ENCODE results near the gene COG6. TPM values are rescaled to one million over a fixed set of nuclear protein-coding genes. Genes with fewer than 3 reads are reported as not detected.

COG6 gene
- total and polyA plus RNA-seq, 5 donors, result 11.5 to 34.4 (median 29.7) TPM

- Histone ChIP-seq H3K4me3 (ENCODE audit: low read length) (peak overlapping the region; percentile 4), H3K27ac (ENCODE audit: low read length) (no peak overlapping the region), H3K4me1 (ENCODE audit: control insufficient read depth, insufficient read depth, low read length) (no peaks in the 10 kb centered on the region), H3K27me3 (ENCODE audit: control insufficient read depth, insufficient read depth) (no peaks in the 10 kb centered on the region), H3K9me3 (ENCODE audit: control insufficient read depth, low read length) (no peaks in the 10 kb centered on the region)
- intact Hi-C loops (cut with DNase I), result no loop called here
- no peak for DNase-seq
- ATAC-seq, result no peak
- WGBS, result 97% methylated on average over 1 of the region's 1 CpG
Observed at GRCh38 chr13:39676315-39676876, 20.9 kb downstream of the COG6 start.

GRCh38 chr13:39682310-39682709 lies 26.8 kb downstream of the COG6 start:
- ATAC-seq, result no peak
- 65% methylated on average over 2 of the region's 2 CpGs for WGBS
- no peak overlapping the region for H3K4me3 ChIP-seq (ENCODE audit: low read length)
- no peaks in the 10 kb centered on the region for H3K27me3 ChIP-seq (ENCODE audit: control insufficient read depth, insufficient read depth)
- intact Hi-C loops (cut with DNase I), result loop anchor here in 3 of 4 donors (5.0 to 10.0 kb wide), 3 partner anchors 262 to 1095 kb away; no protein-coding TSS in a partner anchor
- no peak for DNase-seq
- H3K27ac ChIP-seq (ENCODE audit: low read length), result no peak overlapping the region
- no peaks in the 10 kb centered on the region for H3K4me1 ChIP-seq (ENCODE audit: control insufficient read depth, insufficient read depth, low read length)
- H3K9me3 ChIP-seq (ENCODE audit: control insufficient read depth, low read length), result no peaks in the 10 kb centered on the region

- ATAC-seq, result no peak
- Histone ChIP-seq H3K9me3 (ENCODE audit: control insufficient read depth, low read length) (no peaks in the 10 kb centered on the region), H3K27me3 (ENCODE audit: control insufficient read depth, insufficient read depth) (no peaks in the 10 kb centered on the region), H3K27ac (ENCODE audit: low read length) (no peak overlapping the region), H3K4me3 (ENCODE audit: low read length) (no peak overlapping the region), H3K4me1 (ENCODE audit: control insufficient read depth, insufficient read depth, low read length) (no peaks in the 10 kb centered on the region)
- DNase-seq, result no peak
- intact Hi-C loops (cut with DNase I), result loop anchor here in 3 of 4 donors (5.0 to 10.0 kb wide), 3 partner anchors 262 to 1095 kb away; no protein-coding TSS in a partner anchor
- WGBS, result 66% methylated on average over 2 of the region's 2 CpGs
Observed at GRCh38 chr13:39682788-39683187, 27.3 kb downstream of the COG6 start.

- WGBS, result 71% methylated on average over 3 of the region's 3 CpGs
- intact Hi-C loops (cut with DNase I), result loop anchor here in 3 of 4 donors (5.0 to 10.0 kb wide), 3 partner anchors 260 to 1093 kb away; no protein-coding TSS in a partner anchor
- no peaks in the 10 kb centered on the region for H3K27me3 ChIP-seq (ENCODE audit: control insufficient read depth, insufficient read depth)
- H3K4me3 ChIP-seq (ENCODE audit: low read length), result no peak overlapping the region
- H3K9me3 ChIP-seq (ENCODE audit: control insufficient read depth, low read length), result no peaks in the 10 kb centered on the region
- ATAC-seq (no peak), DNase-seq (no peak)
- H3K4me1 ChIP-seq (ENCODE audit: control insufficient read depth, insufficient read depth, low read length), result no peaks in the 10 kb centered on the region
- no peak overlapping the region for H3K27ac ChIP-seq (ENCODE audit: low read length)
Observed at GRCh38 chr13:39684531-39685137, 29.2 kb downstream of the COG6 start.

- H3K4me3 ChIP-seq (ENCODE audit: low read length), result no peak overlapping the region
- no peak for ATAC-seq
- H3K27ac ChIP-seq (ENCODE audit: low read length), result no peak overlapping the region
- no peak for DNase-seq
- intact Hi-C loops (cut with DNase I), result loop anchor here in 3 of 4 donors (10.0 kb wide), 2 partner anchors 259 to 999 kb away; no protein-coding TSS in a partner anchor
- no peaks in the 10 kb centered on the region for H3K4me1 ChIP-seq (ENCODE audit: control insufficient read depth, insufficient read depth, low read length)
- 96% methylated on average over 1 of the region's 1 CpG for WGBS
- H3K27me3 ChIP-seq (ENCODE audit: control insufficient read depth, insufficient read depth), result no peaks in the 10 kb centered on the region
- no peaks in the 10 kb centered on the region for H3K9me3 ChIP-seq (ENCODE audit: control insufficient read depth, low read length)
Observed at GRCh38 chr13:39685652-39686051, 30.2 kb downstream of the COG6 start.

GRCh38 chr13:39688278-39688677 lies 32.8 kb downstream of the COG6 start:
- Histone ChIP-seq H3K4me1 (ENCODE audit: control insufficient read depth, insufficient read depth, low read length) (no peaks in the 10 kb centered on the region), H3K9me3 (ENCODE audit: control insufficient read depth, low read length) (no peaks in the 10 kb centered on the region), H3K27ac (ENCODE audit: low read length) (no peak overlapping the region), H3K4me3 (ENCODE audit: low read length) (no peak overlapping the region), H3K27me3 (ENCODE audit: control insufficient read depth, insufficient read depth) (no peaks in the 10 kb centered on the region)
- no peak for DNase-seq
- ATAC-seq, result no peak
- 75% methylated on average over 3 of the region's 3 CpGs for WGBS
- intact Hi-C loops (cut with DNase I), result loop anchor here in 3 of 4 donors (10.0 kb wide), 2 partner anchors 257 to 997 kb away; no protein-coding TSS in a partner anchor

GRCh38 chr13:39688699-39689405 lies 33.4 kb downstream of the COG6 start:
- Histone ChIP-seq H3K27ac (ENCODE audit: low read length) (no peak overlapping the region), H3K4me1 (ENCODE audit: control insufficient read depth, insufficient read depth, low read length) (no peaks in the 10 kb centered on the region), H3K9me3 (ENCODE audit: control insufficient read depth, low read length) (no peaks in the 10 kb centered on the region), H3K4me3 (ENCODE audit: low read length) (no peak overlapping the region), H3K27me3 (ENCODE audit: control insufficient read depth, insufficient read depth) (no peaks in the 10 kb centered on the region)
- WGBS, result 65% methylated on average over 1 of the region's 1 CpG
- ATAC-seq, result no peak
- no peak for DNase-seq
- intact Hi-C loops (cut with DNase I), result loop anchor here in 3 of 4 donors (10.0 kb wide), 2 partner anchors 256 to 996 kb away; no protein-coding TSS in a partner anchor

- no peaks in the 10 kb centered on the region for H3K27me3 ChIP-seq (ENCODE audit: control insufficient read depth, insufficient read depth)
- no peaks in the 10 kb centered on the region for H3K4me1 ChIP-seq (ENCODE audit: control insufficient read depth, insufficient read depth, low read length)
- WGBS, result 61% methylated on average over 4 of the region's 4 CpGs
- H3K9me3 ChIP-seq (ENCODE audit: control insufficient read depth, low read length), result no peaks in the 10 kb centered on the region
- DNase-seq, result no peak
- intact Hi-C loops (cut with DNase I), result no loop called here
- no peak overlapping the region for H3K4me3 ChIP-seq (ENCODE audit: low read length)
- ATAC-seq, result no peak
- H3K27ac ChIP-seq (ENCODE audit: low read length), result no peak overlapping the region
Observed at GRCh38 chr13:39692660-39693438, 37.4 kb downstream of the COG6 start.

- H3K27me3 ChIP-seq (ENCODE audit: control insufficient read depth, insufficient read depth), result no peaks in the 10 kb centered on the region
- no peaks in the 10 kb centered on the region for H3K9me3 ChIP-seq (ENCODE audit: control insufficient read depth, low read length)
- intact Hi-C loops (cut with DNase I), result no loop called here
- no peak overlapping the region for H3K27ac ChIP-seq (ENCODE audit: low read length)
- ATAC-seq (no peak), DNase-seq (no peak)
- H3K4me1 ChIP-seq (ENCODE audit: control insufficient read depth, insufficient read depth, low read length), result no peaks in the 10 kb centered on the region
- no peak overlapping the region for H3K4me3 ChIP-seq (ENCODE audit: low read length)
Observed at GRCh38 chr13:39699274-39699673, 43.8 kb downstream of the COG6 start.

- H3K4me1 ChIP-seq (ENCODE audit: control insufficient read depth, insufficient read depth, low read length), result no peaks in the 10 kb centered on the region
- WGBS, result 81% methylated on average over 3 of the region's 3 CpGs
- intact Hi-C loops (cut with DNase I), result no loop called here
- no peak overlapping the region for H3K27ac ChIP-seq (ENCODE audit: low read length)
- no peak for DNase-seq
- no peaks in the 10 kb centered on the region for H3K27me3 ChIP-seq (ENCODE audit: control insufficient read depth, insufficient read depth)
- ATAC-seq, result no peak
- no peak overlapping the region for H3K4me3 ChIP-seq (ENCODE audit: low read length)
- H3K9me3 ChIP-seq (ENCODE audit: control insufficient read depth, low read length), result no peaks in the 10 kb centered on the region
Observed at GRCh38 chr13:39712626-39713025, 57.2 kb downstream of the COG6 start.
